T-helper 2 cell treated with Interferon-gamma antibody and Interleukin-4, amounts not matched to agents 5 μg/mL and 100 μg/mL, for 36 hours (primary cell): ENCODE data around the gene TECPR2.

ENCODE experiments used
- DNase-seq: peaks from one replicate; pipeline ENCODE4 v3.0.0; 2021; ENCODE audit warnings: low spot score
- H3K27ac Mint-ChIP-seq: one replicate; pipeline ENCODE4 v1.8.0; 2021; ENCODE audit warnings: mild to moderate bottlenecking, mixed read lengths
- H3K27me3 Mint-ChIP-seq: one replicate; pipeline ENCODE4 v1.8.0; 2021; ENCODE audit warnings: low read depth, mixed read lengths
- H3K36me3 Mint-ChIP-seq: one replicate; pipeline ENCODE4 v1.8.0; 2021; ENCODE audit warnings: low read depth, mixed read lengths
- H3K4me1 Mint-ChIP-seq: one replicate; pipeline ENCODE4 v1.8.0; 2021; ENCODE audit warnings: low read depth, mixed read lengths
- H3K4me3 Mint-ChIP-seq: one replicate; pipeline ENCODE4 v1.8.0; 2022; ENCODE audit warnings: mild to moderate bottlenecking, moderate library complexity, mixed read lengths
- H3K9me3 Mint-ChIP-seq: one replicate; pipeline ENCODE4 v1.8.0; 2021; ENCODE audit warnings: mixed read lengths

The TECPR2 gene

DNA sequence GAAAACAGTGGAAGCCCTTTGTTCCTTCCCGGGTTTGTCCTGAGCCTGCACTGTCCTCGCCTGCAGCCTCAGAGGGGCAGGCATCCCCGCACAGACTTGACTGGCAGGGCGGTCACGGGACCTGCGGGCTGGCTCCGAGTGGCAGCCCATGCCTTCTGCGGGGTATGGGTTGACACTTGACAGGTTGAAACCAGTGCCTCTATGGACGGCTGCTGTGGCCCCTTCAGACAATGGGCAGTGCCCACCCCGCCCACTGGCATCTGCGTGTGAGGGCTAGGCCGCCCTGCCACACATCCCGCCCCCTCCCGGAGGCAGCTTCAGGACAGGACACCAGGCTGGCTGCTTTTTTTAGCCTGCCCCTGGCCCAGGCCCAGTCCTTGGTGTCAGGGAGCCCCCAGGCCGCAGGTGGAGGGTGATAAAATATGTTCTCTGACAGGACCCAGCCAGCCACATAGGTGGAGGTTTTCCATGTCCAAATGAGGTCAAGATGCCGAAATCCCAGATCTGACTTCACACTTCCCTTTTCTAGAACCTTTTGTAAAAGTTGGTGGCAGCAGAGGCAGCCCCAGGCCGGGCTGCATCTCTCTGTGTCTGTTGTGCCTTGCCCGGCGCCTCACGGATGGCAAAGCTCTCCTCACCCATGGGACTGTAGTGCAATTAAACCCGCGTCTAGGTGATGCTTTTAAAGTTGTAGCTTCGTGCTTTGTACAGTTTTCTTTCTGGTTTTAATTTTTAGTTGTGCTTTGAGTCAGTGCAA, 136.8 kb downstream of the TECPR2 start:
- Mint-ChIP-seq H3K4me3 (no peak overlapping the region), H3K27ac (no peak overlapping the region), H3K9me3 (no peaks in the 10 kb centered on the region), H3K27me3 (no peaks in the 10 kb centered on the region), H3K4me1 (peaks cover 9% of the 10 kb centered on the region), H3K36me3 (peaks cover 5% of the 10 kb centered on the region)
- DNase-seq: no peak

DNA sequence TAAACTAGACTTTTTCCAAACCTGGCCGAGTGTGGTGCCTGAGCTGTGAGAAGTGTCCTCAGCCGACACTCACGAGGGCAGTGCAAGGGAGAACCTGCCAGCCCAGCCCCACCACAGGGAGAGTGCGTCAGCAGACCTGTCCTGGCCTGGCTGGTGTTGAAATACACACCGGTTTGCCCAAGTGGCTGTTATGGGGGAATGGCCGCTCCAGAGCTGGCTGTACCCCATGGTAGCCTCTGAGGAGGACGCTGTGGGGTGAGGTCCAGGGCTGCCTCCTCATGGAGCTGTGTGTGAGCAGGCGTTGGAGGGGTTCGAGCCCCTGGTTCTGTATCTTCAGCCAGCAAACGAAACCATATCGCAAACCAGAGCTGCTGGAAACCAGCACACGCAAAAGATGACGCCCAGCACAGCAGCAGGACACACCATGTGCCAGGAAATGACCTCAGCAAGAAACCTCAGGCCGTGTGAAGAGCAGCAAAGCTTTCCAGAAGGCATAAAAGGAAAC, 137.5 kb downstream of the TECPR2 start:
- peak overlapping the region; percentile 53 for H3K27ac Mint-ChIP-seq
- H3K4me1 Mint-ChIP-seq: peaks cover 9% of the 10 kb centered on the region
- no peak for DNase-seq
- no peaks in the 10 kb centered on the region for H3K27me3 Mint-ChIP-seq
- no peak overlapping the region for H3K4me3 Mint-ChIP-seq
- H3K9me3 Mint-ChIP-seq: no peaks in the 10 kb centered on the region
- H3K36me3 Mint-ChIP-seq: peaks cover 5% of the 10 kb centered on the region

DNA sequence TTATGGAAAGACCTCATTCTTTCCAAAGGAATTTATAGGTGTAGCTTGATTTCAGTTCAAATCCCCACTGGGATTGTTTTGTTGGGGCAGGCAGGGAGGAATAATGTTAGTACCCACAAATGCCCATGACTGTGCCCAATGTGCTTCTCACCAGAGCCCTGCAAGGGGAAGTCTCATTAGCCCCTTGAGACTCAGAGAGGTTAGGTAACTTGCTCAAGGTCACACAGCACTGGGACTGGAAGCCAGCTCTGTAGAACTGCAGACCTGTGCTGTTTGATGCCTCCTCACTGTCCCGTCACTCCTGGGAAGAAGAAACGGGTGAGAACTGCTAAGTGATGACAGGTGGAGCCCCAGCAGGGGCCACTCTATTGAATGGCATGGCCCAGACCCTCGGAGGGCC, 138.0 kb downstream of the TECPR2 start:
- peak overlapping the region; percentile 53 for H3K27ac Mint-ChIP-seq
- H3K4me1 Mint-ChIP-seq: peaks cover 9% of the 10 kb centered on the region
- H3K4me3 Mint-ChIP-seq: no peak overlapping the region
- H3K27me3 Mint-ChIP-seq: no peaks in the 10 kb centered on the region
- no peaks in the 10 kb centered on the region for H3K9me3 Mint-ChIP-seq
- H3K36me3 Mint-ChIP-seq: peaks cover 5% of the 10 kb centered on the region
- DNase-seq: no peak

DNA sequence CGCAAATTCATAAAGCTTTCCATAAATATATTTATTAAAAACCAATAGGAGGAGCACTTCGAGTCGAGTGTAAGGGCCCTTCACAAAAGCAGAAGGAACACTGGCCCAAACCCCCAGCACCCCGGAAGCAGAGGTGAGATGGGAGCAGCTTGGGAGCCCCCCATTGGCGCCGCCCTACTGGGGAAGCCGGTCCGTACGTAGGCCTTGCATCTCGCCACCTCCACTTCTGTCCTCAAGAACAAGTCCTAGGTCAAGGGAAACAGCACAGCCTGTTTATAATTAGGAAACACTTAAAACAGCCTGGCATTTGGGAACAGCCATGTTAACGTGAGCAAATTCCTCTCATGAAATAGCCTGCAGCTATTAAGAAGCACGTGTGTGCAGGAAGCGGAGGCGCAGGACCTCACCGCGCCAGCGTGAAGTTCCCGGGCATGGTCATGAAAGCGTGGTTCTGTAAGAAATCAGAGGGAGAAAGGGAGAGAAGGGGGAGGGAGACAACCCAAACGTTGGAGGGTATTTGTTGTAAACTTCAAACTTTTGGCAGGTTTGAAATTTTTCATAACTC, 139.1 kb downstream of the TECPR2 start:
- DNase-seq: no peak
- no peaks in the 10 kb centered on the region for H3K9me3 Mint-ChIP-seq
- H3K36me3 Mint-ChIP-seq: peaks cover 8% of the 10 kb centered on the region
- no peak overlapping the region for H3K4me3 Mint-ChIP-seq
- peaks cover 9% of the 10 kb centered on the region for H3K4me1 Mint-ChIP-seq
- H3K27me3 Mint-ChIP-seq: no peaks in the 10 kb centered on the region
- H3K27ac Mint-ChIP-seq: no peak overlapping the region

DNA sequence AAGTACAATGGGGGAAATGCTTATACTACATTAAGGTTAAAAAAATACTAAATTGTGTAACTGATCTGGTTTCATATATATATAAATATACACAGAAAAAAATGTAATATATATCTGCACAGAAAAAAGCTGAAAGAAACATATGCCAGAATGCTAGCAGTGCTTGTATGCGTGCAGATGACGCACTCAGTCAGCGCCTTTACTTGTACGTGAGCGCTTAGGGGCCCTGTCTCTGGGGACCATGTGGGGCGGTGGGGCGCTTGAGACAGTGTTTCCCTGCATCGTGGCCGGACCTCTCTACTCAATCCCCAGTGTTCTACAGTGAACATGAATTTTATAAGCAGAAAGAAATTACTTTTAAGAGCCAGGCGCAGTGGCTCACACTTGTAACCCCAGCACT, 139.8 kb downstream of the TECPR2 start:
- Mint-ChIP-seq H3K4me3 (no peak overlapping the region), H3K36me3 (peaks cover 8% of the 10 kb centered on the region), H3K4me1 (peaks cover 9% of the 10 kb centered on the region), H3K9me3 (no peaks in the 10 kb centered on the region), H3K27ac (no peak overlapping the region), H3K27me3 (no peaks in the 10 kb centered on the region)
- no peak for DNase-seq

DNA sequence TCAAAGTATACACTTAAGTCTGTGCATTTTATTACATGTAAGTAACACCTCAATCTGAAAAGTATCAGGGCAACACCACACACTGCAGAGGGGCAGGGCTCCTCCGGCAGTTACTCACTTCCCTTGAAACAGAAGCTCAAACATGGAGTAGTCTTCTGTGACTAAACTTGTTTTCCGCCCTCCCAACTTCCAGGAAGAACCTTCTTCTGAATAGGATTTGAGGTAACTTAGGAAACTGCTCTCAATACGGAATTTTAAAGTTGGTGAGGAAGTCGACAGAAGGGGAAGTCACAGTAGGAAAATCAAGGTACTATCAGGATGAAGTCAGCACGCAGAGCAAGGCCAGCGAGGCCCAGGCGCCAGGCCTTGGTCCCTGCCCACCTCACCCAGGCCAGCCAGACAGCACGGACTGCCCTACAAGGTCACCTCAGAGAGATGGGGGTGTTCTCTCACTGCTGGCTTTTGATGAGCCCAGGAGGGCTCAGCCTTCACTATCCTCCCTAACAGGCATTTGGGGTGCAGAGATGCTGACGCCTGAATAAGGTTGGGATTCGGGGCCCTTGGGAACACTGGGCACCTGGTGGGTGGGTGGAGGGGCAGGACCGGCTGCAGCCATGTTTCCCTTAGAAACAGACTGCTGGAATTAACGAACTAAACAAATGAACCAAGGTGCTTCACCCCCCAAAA, 141.0 kb downstream of the TECPR2 start:
- DNase-seq: no peak
- Mint-ChIP-seq H3K9me3 (no peaks in the 10 kb centered on the region), H3K27ac (no peak overlapping the region), H3K36me3 (peaks cover 8% of the 10 kb centered on the region), H3K4me1 (peaks cover 16% of the 10 kb centered on the region), H3K27me3 (no peaks in the 10 kb centered on the region), H3K4me3 (no peak overlapping the region)

DNA sequence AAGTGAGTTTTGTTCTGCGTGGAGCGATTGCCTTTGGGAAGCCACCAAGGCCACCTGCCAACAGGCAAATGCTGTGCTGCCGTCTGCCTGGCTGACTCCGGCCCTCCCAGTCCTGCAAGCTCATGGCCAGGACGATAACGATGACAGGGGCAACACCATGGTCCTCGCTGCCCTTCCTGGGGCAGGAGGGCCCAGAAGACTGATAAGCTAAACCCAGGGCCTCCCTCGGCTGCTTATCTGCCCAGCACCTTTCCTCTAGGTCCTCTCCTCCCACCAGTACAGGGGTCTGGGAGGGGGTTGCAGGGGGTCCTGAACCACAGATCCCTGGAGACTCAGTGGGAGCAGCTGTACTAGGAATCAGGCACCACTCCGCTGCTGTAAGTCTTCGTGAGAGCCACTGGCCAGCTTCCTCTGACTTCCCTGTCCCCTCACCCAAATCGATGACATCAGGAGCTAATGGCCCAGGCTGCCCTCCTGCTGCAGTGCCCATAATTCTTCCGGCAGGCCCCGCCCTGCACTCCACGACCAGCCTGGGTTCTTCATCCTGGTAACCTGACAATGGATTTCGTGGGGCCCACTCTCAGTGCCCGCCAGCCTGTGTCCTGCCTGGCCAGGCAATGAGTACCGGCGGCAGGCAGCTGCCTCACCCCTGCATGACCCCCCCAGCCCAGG, 141.7 kb downstream of the TECPR2 start:
- Mint-ChIP-seq H3K4me1 (peaks cover 17% of the 10 kb centered on the region), H3K27ac (no peak overlapping the region), H3K4me3 (no peak overlapping the region), H3K9me3 (no peaks in the 10 kb centered on the region), H3K36me3 (peaks cover 5% of the 10 kb centered on the region), H3K27me3 (no peaks in the 10 kb centered on the region)
- no peak for DNase-seq

DNA sequence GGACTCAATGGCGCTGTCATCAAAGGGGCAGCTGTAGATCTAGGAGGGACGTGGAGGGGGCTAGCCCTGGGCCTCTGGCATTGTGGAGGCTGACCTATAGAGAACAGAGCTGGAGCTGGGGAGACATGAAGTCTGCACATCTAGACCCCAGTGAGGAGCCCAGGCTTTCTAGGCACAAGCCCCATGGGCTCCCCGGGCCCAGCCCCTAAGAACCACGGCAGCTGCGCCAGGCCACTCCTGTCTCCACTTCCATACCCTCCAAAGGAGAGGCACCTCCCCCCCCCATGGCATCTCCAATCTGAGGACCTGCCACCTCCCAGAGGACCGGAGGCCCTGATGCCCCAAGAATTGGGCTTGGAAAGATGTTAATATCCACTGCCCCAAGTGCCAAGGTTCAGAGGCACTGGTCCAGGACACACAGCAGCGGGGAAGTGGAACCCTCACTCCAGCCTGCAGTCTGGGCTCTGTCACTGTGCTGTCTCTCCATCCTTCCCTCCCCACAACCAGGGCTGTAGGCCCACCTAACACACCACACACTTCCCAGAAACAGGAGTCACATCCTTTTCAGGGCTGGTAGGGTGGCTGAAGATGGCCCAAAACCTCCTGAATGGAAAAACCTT, 142.4 kb downstream of the TECPR2 start:
- H3K9me3 Mint-ChIP-seq: no peaks in the 10 kb centered on the region
- DNase-seq: no peak
- H3K36me3 Mint-ChIP-seq: peaks cover 5% of the 10 kb centered on the region
- no peak overlapping the region for H3K27ac Mint-ChIP-seq
- peaks cover 14% of the 10 kb centered on the region for H3K4me1 Mint-ChIP-seq
- no peak overlapping the region for H3K4me3 Mint-ChIP-seq
- no peaks in the 10 kb centered on the region for H3K27me3 Mint-ChIP-seq

DNA sequence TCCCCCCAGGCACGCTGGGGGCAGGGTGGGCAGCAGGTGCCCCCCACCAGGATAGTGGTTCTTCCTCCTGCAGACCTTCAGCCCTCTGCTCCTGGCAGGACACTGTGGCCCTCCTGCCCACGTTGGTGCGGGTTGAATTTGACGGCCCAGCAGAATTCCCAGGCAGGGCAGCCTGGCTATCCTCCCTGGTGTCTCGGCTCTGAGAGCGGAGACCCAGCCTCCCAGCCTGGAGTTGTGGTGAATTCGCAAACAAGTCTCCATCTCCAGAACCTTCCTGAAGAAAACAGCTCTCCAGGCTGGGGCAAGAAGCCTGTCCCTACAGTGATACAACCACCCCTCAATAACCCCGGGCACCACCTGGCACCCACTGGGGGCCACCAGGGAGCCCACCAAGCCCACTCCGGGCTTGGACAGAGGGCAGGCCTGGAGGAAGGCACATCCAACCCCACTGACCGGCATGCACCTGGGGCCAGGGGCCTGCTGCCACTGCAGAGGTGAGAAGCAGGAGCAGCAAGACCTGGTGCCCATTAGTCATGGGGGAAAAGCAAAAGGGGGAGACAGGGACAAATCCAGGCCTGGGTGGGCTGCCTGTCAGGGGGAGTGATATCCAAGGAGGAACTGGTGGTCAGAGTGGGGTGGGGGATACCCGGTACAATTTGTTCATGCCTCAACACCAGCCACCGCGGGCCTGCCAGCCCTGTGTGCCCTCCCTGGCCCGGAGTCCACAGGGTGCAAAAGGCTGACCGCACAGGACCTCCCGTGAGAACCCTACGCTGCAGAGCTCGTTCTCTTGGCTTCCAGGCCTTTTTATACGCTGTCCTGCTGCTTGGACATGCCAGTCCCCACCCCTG, 143.3 kb downstream of the TECPR2 start:
- H3K27ac Mint-ChIP-seq: no peak overlapping the region
- H3K36me3 Mint-ChIP-seq: peaks cover 5% of the 10 kb centered on the region
- no peak overlapping the region for H3K4me3 Mint-ChIP-seq
- H3K4me1 Mint-ChIP-seq: peaks cover 11% of the 10 kb centered on the region
- no peaks in the 10 kb centered on the region for H3K9me3 Mint-ChIP-seq
- H3K27me3 Mint-ChIP-seq: no peaks in the 10 kb centered on the region
- DNase-seq: no peak

DNA sequence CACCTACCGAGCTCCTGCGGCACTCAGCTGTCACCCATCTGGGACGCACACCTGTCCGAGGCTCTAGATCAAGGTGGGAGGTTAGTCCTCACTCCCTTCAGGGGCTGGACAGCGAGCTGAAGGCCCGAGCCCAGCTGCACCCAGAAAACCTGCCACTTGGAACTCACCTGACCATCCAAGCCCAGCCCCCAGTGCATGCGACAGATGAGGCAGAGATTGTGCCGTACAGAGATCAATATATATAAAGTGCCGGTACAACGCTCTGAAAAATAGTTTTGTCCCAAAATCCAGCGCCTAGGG, 143.8 kb downstream of the TECPR2 start:
- no peak overlapping the region for H3K27ac Mint-ChIP-seq
- H3K4me3 Mint-ChIP-seq: no peak overlapping the region
- no peak for DNase-seq

DNA sequence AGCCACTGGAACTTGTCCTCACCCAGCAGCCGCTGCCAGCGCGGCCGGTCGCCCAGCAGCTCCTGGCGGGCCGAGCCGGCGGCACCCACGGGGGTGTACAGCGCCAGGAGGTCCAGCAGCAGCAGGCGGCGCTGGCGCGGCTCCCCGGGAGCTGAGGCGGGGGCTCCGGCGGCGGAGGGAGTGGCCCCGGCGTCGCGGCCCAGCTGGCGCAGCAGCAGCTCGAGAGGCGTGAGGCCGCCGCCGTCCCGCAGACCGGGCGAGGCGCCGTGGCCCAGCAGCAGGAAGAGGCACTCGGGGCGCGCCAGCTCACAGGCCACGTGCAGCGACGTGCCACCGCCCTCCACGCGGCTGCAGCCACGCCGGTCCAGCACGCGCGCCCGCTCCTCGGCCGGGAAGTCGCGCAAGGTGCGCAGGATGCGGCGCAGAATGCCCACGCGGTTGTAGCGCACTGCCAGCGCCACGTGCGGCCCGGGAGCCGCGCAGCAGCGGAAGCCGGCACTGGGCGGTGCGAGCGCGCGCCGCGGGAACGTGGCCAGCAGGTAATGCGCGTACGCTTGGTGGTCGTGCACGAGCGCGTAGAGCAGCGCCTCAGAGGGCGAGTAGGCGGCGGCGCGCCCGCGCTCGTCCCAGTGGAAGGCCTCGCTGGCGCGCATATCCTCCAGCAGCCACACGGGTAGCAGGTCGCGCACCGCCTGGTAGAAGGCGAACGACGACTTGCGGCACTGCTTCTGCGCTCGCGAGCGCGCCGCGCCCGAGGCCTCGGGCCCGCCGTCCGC, 144.5 kb downstream of the TECPR2 start:
- H3K27me3 Mint-ChIP-seq: no peaks in the 10 kb centered on the region
- no peaks in the 10 kb centered on the region for H3K9me3 Mint-ChIP-seq
- no peak for DNase-seq
- peaks cover 11% of the 10 kb centered on the region for H3K4me1 Mint-ChIP-seq
- no peak overlapping the region for H3K4me3 Mint-ChIP-seq
- peaks cover 5% of the 10 kb centered on the region for H3K36me3 Mint-ChIP-seq
- H3K27ac Mint-ChIP-seq: no peak overlapping the region

More for the DNA sequence above, 143.8 kb downstream of the TECPR2 start:
- H3K27me3 Mint-ChIP-seq: no peaks in the 10 kb centered on the region
- no peaks in the 10 kb centered on the region for H3K9me3 Mint-ChIP-seq
- peaks cover 11% of the 10 kb centered on the region for H3K4me1 Mint-ChIP-seq
- peaks cover 5% of the 10 kb centered on the region for H3K36me3 Mint-ChIP-seq

DNA sequence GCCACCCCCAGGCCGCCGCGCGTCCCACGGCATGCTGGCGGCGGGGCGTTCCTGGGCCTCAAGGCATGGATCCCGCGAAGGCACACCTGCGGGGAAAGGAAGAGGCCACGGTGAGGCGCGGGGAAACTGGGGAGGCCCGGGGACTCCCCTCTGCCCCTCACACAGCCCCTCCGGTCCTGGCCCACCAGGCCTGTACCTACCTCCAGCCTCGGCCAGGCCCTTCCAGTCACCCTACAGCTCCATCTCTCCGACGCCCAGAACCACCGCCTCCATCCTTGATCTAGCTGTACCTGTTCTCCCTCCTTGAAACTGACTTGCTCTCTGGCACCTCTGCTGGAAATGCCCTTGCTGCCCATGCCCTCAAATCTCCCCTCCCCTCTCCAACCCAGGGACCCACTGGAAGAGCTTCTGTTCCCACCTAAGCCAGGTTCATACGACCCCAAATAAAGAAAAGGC, 145.1 kb downstream of the TECPR2 start:
- peaks cover 5% of the 10 kb centered on the region for H3K36me3 Mint-ChIP-seq
- H3K9me3 Mint-ChIP-seq: no peaks in the 10 kb centered on the region
- no peaks in the 10 kb centered on the region for H3K27me3 Mint-ChIP-seq
- DNase-seq: no peak
- H3K4me3 Mint-ChIP-seq: peak overlapping the region; percentile 49
- H3K27ac Mint-ChIP-seq: peak overlapping the region; percentile 41
- peaks cover 11% of the 10 kb centered on the region for H3K4me1 Mint-ChIP-seq
